Measurements from ENCODE around the gene COL6A6. TPM values are rescaled to one million over a fixed set of nuclear protein-coding genes. Genes with fewer than 3 reads are reported as not detected.
A peak's percentile ranks its signal among the peaks of the same experiment; 100 is the strongest.
"Not testable (repeated sequence)": the region's sequence is repeated elsewhere in the genome, so short reads cannot be mapped to it uniquely, and the experiment has no call there.

The COL6A6 gene
- total RNA-seq, 1 donor from 2014 or later = not detected

- H3K27me3 ChIP-seq (ENCODE audit: control insufficient read depth, insufficient read depth, low read length) = no peaks in the 10 kb centered on the region
- no peak for TF ChIP-seq CTCF (IDR thresholded peaks at IDR 0.05; ENCODE audit: insufficient read depth, low read length, poor library complexity, severe bottlenecking)
- no peak for DNase-seq (ENCODE audit: low read depth)
- no peaks in the 10 kb centered on the region for H3K36me3 ChIP-seq (ENCODE audit: control insufficient read depth, insufficient read depth, low read length)
- H3K4me3 ChIP-seq (ENCODE audit: low read depth, low read length) = no peak overlapping the region
These were observed 20.8 kb downstream of the COL6A6 start for GRCh38 chr3:130537673-130538304.

- TF ChIP-seq CTCF (IDR thresholded peaks at IDR 0.05; ENCODE audit: insufficient read depth, low read length, poor library complexity, severe bottlenecking) = peak; percentile 80
- DNase-seq (ENCODE audit: low read depth) = peak; percentile 9
These were observed 22.0 kb downstream of the COL6A6 start for GRCh38 chr3:130539005-130539404.

DNA sequence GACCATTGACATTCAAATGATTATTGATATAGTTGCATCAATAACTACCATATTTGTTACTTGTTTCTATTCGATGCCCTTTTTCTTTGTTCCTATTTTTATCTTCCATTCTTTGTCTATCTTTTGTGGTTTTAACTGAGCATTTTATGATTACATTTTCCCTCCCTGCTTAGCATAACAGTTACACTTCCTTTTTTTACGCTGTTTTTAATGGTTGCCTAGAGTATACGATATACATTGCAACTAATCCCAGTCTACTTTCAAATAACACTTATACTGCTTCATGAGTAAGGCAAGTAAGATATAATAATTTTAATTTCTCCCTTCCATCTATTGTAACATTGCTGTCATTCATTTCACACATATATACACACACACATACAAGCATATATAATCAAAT lies 26.3 kb downstream of the COL6A6 start:
- Histone ChIP-seq H3K27me3 (ENCODE audit: control insufficient read depth, insufficient read depth, low read length) (no peaks in the 10 kb centered on the region), H3K4me3 (ENCODE audit: low read depth, low read length) (no peak overlapping the region), H3K36me3 (ENCODE audit: control insufficient read depth, insufficient read depth, low read length) (no peaks in the 10 kb centered on the region)
- DNase-seq (ENCODE audit: low read depth) = no peak
- no peak for TF ChIP-seq CTCF (IDR thresholded peaks at IDR 0.05; ENCODE audit: insufficient read depth, low read length, poor library complexity, severe bottlenecking)

More at GRCh38 chr3:130539005-130539404, 22.0 kb downstream of the COL6A6 start:
- Histone ChIP-seq H3K36me3 (ENCODE audit: control insufficient read depth, insufficient read depth, low read length) (no peaks in the 10 kb centered on the region), H3K4me3 (ENCODE audit: low read depth, low read length) (no peak overlapping the region), H3K27me3 (ENCODE audit: control insufficient read depth, insufficient read depth, low read length) (no peaks in the 10 kb centered on the region)

GRCh38 chr3:130546920-130547679 lies 30.1 kb downstream of the COL6A6 start:
- TF ChIP-seq CTCF (IDR thresholded peaks at IDR 0.05; ENCODE audit: insufficient read depth, low read length, poor library complexity, severe bottlenecking) = no peak
- Histone ChIP-seq H3K27me3 (ENCODE audit: control insufficient read depth, insufficient read depth, low read length) (no peaks in the 10 kb centered on the region), H3K36me3 (ENCODE audit: control insufficient read depth, insufficient read depth, low read length) (no peaks in the 10 kb centered on the region), H3K4me3 (ENCODE audit: low read depth, low read length) (no peak overlapping the region)
- no peak for DNase-seq (ENCODE audit: low read depth)

DNA sequence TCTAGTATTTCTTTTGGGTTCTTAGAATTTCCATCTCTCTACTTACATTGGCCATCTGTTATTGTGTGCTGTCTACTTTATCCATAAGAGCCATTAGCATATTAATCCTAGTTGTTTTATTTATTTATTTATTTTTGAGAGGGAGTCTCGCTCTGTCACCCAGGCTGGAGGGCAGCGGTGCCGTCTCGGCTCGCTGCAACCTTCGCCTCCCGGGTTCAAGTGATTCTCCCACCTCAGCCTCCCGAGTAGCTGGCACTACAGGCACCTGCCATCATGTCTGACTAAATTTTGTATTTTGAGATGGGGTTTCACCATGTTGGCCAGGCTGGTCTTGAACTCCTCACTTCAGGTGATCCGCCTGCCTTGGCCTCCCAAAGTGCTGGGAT lies 30.7 kb downstream of the COL6A6 start:
- H3K27me3 ChIP-seq (ENCODE audit: control insufficient read depth, insufficient read depth, low read length); DNase-seq (ENCODE audit: low read depth); H3K36me3 ChIP-seq (ENCODE audit: control insufficient read depth, insufficient read depth, low read length); H3K4me3 ChIP-seq (ENCODE audit: low read depth, low read length): not testable (repeated sequence)

DNA sequence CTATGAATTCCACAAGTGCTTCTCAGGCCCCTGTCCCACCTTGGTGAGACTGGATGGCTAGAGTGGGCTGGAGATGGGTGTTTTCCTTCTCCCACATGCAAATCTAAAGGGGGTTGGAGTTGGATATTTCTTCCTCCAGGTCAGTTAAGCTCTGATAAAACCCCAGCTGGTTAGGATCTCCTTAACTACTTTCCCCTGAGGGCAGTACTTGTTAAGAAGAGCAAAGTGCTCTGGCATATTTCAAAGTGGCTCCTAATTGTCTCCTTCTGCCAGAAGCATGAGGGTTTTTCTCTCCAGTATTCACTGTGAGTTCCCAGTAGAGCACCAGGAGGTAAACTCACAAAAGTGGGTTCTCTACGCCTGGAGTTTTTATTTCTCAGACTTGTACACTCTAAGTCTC lies 31.4 kb downstream of the COL6A6 start:
- H3K36me3 ChIP-seq (ENCODE audit: control insufficient read depth, insufficient read depth, low read length) = no peaks in the 10 kb centered on the region
- no peak overlapping the region for H3K4me3 ChIP-seq (ENCODE audit: low read depth, low read length)
- no peaks in the 10 kb centered on the region for H3K27me3 ChIP-seq (ENCODE audit: control insufficient read depth, insufficient read depth, low read length)
- TF ChIP-seq CTCF (IDR thresholded peaks at IDR 0.05; ENCODE audit: insufficient read depth, low read length, poor library complexity, severe bottlenecking) = no peak
- DNase-seq (ENCODE audit: low read depth) = no peak
